ENCODE results near the gene SLC2A5.
"Not testable (repeated sequence)": the region's sequence is repeated elsewhere in the genome, so short reads cannot be mapped to it uniquely, and the experiment has no call there.

SLC2A5 gene

GRCh38 chr1:9069326-9070100, at the start of gene SLC2A5:
TSS of gene SLC2A5 (minus strand) at chr1:9069635. CDS start at chr1:9069536, 99 bp downstream.
- peak; percentile 86 for DNase-seq (ENCODE audit: low spot score)

GRCh38 chr1:9118186-9118585, 48.8 kb upstream of the SLC2A5 start:
- DNase-seq (ENCODE audit: low spot score), result no peak

DNA sequence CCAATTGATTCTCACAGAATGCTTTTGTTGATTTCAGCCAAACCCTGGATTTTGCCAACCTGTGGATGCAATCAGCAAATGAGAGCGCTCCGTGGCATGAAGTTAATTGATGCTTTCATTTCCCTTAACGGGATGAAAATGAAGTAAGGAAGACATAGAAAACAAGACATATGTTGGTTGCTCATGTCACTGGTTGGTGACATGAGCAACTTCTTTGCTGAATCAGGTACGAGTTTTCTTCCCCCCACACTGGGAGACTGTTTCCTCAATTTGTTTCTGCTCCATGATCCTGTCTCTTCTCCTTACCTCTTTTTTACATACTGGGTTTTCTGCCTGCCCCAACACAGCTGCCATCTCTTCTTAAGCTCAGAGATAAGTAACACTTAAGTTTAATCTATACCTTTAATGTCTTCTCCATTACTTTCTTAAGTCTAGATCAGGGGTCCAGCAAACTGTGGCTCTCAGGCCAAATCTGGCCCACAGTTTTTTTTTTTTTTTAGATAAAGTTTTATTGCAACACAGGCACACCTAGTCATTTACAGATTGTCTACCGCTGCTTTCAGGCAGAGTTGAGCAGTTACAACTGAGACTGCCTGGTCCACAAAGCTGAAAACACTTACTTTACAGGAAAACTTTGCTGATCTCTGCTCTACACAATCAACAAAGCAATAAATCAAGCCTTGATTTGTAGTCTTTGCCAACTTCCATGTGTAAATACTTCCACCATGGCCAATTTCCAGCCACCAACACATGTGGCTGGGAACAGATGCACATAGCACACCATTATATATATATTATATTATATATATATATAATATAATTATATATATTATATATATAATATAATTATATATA, 46.1 kb upstream of the SLC2A5 start:
- no peak for DNase-seq (ENCODE audit: low spot score)

GRCh38 chr1:9112961-9113880, 43.8 kb upstream of the SLC2A5 start:
- no peak for DNase-seq (ENCODE audit: low spot score)

DNA sequence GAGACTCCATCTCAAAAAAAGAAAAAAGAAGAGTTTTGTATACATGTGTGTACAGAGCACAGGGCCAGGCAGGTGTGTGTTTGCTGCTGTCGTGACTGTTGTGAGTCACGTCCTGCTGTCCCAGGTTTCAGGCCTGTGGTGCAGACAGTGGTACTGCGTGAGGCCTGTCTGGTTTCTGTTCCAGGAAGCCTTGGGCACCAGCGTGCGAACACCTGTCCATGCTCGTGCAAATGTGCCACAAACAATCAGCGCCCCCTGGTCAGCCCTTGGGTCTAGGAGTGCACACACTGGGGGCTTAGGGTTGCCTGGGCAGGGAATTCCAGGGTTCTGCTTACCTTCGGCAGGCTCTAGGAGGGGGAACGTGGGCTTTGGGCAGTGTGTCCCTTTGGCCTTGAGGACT, 42.5 kb upstream of the SLC2A5 start:
- no peak for DNase-seq (ENCODE audit: low spot score)

DNA sequence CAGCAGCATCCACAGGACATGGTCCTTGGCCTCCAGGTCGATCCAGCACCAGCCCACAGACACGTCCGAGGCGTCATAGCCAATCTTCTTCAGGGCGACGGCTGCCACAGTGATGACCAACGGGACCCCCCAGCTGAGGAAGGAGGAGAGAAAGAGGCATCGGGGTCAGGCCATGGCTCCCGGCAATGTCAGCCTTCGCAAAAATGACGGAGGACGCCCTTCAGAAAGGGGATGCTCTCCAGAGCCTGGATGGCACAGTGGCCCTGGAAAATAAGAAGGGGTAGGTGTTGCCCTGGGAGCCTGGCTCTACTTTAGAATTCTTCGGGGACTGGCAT, 41.9 kb upstream of the SLC2A5 start:
- no peak for DNase-seq (ENCODE audit: low spot score)

DNA sequence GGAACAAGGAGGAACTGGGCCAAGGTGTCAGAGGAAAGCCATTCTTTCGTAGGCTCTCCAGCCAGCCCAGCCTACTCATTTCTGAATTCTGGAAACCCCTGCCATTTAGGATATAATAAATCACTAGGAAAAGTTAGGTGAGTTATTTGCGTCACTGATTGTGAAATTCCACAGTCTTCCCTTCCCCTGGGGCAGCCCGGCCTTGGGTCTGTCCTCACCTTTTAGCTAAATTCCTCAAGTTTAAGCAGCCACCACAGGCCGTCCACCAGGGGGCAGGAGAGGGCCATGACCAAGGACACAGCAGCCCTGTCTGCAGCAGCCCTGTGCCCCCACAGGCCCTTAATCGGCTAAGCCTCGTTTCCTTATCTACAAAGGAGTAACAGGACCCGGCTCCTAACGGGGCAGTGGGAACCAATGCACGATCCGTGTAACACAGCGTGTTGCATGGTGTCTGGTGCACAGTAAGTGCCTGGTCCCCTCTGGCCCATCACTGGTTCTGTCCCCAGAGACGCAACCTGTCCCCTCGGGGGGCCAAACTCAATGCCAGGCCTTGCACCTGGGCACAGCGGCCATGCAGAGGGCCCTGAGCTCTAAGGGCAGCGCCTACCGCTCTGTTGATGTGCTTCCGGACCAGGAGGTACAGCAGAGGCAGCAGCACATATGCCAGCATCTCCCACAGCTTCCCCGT, 41.4 kb upstream of the SLC2A5 start:
- peak; percentile 83 for DNase-seq (ENCODE audit: low spot score)

- no peak for DNase-seq (ENCODE audit: low spot score)
Measured at GRCh38 chr1:9108056-9108665, 38.7 kb upstream of the SLC2A5 start.

DNA sequence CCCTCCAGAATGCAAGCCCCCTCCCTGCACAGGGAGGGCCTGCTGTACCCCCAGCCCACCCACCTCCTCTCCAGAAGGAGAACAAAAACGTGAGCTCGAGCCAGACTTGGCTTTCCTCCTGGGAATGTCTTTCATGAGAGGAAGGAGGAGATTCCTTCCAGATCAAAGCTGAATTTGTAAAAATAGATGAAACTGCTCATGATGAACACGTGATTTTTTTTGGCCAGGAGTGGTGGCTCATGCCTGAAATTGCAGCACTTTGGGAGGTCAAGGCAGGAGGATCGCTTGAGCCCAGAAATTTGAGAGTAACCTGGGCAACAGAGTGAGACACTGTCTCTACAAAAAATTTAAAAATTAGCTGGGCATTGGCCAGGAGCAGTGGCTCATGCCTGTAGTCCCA, 37.7 kb upstream of the SLC2A5 start:
- DNase-seq (ENCODE audit: low spot score), result no peak

DNA sequence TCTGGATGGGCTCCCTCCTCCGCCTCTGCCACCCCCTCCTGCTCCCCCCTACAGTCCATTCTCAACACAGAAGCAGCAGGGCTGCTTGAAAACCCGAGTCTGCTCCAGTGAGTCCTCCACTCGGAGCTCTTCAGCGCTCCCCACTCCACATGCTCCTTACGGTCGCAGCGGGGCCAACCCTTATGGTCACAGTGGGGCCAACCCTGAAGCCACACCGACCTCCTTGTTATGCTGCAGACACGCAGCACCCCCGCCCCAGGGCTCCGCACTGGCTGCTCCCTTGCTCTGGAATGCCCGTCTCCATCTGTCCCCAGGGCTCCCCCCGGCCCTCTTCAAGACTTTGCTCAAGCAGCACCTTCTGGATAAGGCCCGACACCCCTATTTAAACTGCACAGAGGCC, 36.9 kb upstream of the SLC2A5 start:
- DNase-seq (ENCODE audit: low spot score), result no peak

DNA sequence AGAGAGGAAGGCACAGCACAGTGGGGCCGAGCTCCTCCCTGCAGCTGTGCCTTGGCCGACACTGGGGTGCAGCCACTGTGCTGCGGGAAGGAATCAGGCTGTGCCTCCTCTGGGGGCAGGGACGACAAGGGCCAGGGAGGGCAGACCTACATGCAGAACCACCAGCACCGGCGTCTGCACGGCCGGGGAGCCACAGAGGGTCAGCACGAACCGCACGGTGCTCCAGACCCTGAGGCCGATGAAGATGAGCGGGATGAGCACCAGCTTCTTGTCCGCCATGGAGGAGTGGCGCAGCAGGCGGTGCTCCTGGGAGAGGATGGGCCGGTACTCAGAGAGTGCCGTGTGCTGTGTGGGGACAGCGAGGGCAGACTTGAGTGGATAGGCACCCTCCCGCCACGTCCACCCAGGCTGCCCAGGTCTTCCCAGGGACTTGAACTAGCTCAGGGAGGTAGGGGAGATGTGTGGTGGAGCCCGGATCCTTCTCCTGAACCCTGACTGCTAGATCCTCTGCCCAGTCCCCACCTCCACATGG, 36.0 kb upstream of the SLC2A5 start:
- no peak for DNase-seq (ENCODE audit: low spot score)

GRCh38 chr1:9101510-9102146, 32.2 kb upstream of the SLC2A5 start:
- DNase-seq (ENCODE audit: low spot score), result peak; percentile 75

GRCh38 chr1:9100471-9101043, 31.1 kb upstream of the SLC2A5 start:
- DNase-seq (ENCODE audit: low spot score), result no peak

DNA sequence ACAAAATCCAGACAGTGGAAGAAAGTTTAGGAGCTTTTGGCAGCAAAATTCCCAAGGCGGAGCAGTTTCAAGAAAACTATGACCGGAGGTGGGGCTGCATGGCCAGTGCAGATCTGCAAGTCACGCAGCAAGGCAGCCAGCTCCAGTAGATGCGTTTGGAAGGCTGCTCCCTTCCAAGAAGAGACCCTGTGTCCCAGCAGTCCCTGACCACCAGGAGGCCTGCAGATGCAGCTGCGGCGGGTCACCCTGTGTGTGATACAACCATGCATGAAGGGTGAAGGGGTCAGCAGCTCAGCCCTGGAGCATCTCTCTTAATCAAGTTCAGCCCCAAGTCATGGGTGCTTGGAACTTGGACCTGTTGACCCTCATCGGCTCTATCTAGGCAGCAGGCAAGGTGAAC, 30.1 kb upstream of the SLC2A5 start:
- no peak for DNase-seq (ENCODE audit: low spot score)

DNA sequence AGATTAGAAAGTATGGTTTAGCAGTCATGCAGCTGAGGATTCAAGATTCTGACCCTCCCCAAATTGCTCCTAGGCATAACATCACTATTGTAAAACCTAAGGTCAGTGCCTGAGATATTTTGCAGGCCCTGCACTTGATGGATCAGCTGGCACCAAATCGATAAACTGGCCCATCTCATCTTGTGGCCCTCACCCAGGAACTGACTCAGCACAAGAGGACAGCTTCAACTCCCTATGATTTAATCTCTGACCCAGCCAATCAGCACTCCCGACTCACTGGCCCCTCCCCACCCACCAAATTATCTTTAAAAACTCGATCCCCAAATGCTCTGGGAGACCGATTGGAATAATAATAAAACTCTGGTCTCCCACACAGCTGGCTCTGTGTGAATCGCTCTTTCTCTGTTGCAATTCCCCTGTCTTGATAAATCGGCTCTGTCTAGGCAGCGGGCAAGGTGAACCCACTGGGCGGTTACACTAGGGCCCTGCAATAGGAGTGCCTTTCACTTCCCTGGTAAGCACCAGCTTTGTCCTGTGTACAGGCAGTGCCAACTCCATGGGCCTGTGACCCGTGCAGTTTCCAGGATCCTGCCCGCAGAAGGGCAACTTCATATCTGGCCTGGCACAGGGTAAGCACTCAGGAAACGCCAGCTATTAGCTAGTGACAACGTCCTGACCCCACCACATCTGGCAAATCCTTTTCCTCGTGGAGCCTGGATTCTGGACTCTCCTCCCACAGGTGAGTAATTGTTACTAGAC, 28.7 kb upstream of the SLC2A5 start:
- DNase-seq (ENCODE audit: low spot score), result no peak

- no peak for DNase-seq (ENCODE audit: low spot score)
Measured at GRCh38 chr1:9095818-9096217, 26.4 kb upstream of the SLC2A5 start.

DNA sequence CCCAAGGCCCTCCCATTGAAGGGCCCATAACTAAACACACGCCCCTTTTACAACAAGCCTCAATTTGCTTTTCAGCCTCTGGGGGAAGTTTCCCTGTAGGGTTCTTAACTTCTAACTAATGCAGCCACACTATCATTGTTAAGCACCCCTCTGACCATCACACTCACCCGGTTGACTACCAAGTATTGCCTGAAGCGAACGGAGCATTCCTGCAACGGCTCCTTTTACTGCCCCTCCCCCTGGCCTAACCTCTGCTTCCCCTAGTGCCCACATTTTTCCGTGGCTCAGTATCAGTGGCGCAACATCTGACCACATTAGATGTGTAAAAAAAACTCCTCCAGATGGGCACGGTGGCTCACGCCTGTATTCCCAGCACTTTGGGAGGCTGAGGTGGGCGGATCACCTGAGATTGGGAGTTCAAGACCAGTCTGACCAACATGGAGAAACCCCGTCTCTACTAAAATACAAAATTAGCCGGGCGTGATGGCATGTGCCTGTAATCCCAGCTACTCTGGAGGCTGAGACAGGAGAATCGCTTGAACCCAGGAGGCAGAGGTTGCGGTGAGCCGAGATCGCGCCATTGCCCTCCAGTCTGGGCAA, 24.7 kb upstream of the SLC2A5 start:
- not testable (repeated sequence) for DNase-seq (ENCODE audit: low spot score)

DNA sequence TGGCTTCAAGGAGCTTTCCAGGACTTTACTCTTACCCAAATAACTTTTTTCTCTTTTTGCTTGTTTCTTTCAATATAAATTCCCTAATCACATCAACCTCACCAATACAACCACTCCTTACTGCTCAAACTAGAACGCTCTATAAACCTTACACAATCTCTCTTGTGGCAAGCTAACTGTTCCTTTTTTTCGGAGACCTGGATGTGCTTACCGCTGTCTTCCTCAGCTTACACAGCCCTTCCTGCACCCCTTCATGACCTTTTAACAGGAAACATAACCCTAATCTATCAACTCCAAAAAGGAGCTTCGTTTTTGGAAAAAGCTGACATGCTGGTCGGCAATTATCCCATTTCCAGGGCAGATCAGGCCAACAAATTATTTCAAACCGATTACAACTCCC, 24.1 kb upstream of the SLC2A5 start:
- DNase-seq (ENCODE audit: low spot score), result no peak

- DNase-seq (ENCODE audit: low spot score), result no peak
Measured at GRCh38 chr1:9093091-9093490, 23.7 kb upstream of the SLC2A5 start.
